Kidney epithelial cell (primary cell): Measurements from ENCODE around the gene ELAVL2. TPM values are rescaled to one million over a fixed set of nuclear protein-coding genes. Genes with fewer than 3 reads are reported as not detected.

Experiments
- DNase-seq: peaks from one replicate; pipeline ENCODE4 v3.0.0-alpha.2; 2010; ENCODE audit warnings: low read depth
- H3K27me3 ChIP-seq: 2 replicates; pipeline ENCODE4 v1.6.0; 2011; ENCODE audit warnings: low read length; ENCODE audit not compliant: control insufficient read depth, insufficient read depth
- H3K36me3 ChIP-seq: 2 replicates; pipeline ENCODE4 v1.5.1; 2011; ENCODE audit warnings: low read length; ENCODE audit not compliant: control insufficient read depth, insufficient read depth
- H3K4me3 ChIP-seq: 2 replicates; pipeline ENCODE4 v1.5.1; 2011; ENCODE audit warnings: low read depth, mild to moderate bottlenecking, control low read depth, low read length
- total RNA-seq: library from RNA; depleted of rRNA; stranded (reverse); fragments of >200 nt; gene quantifications from 2 replicates; pipeline ENCODE4 v1.2.3, GENCODE V29; 2015
- TF ChIP-seq, protein P1 (sequence below): IDR thresholded peaks from 2 replicates; pipeline ENCODE4 v1.5.1; 2011; ENCODE audit warnings: mild to moderate bottlenecking, moderate library complexity, low read length, control low read depth, inconsistent platforms; ENCODE audit not compliant: insufficient read depth, poor library complexity, severe bottlenecking

The ELAVL2 gene
- total RNA-seq, 1 donor from 2014 or later = 0.92 TPM

DNA sequence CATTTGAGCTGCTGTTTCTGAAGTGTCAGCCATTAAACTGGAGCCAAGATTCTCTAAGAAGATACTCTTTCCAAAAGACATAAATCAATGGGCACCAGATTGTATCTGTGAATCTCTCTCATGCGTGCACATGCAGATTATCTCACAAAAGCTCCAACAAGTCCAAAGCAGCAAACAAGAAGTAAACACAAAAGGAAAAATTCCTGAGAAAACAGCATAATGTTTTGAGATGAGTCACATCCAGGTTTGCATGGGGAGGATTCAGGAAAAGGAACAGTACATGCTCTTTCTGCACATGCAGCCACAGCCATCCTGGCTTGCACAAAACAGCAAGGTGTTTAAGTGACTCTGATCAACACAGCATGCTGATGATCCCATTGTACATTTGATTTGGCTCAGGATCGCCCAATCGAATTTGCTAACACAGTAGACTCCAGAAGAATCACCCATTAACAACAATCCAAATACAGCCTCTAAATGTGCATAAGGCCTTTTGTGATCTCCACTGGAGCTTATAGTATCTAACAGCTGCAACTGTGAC is 143.1 kb downstream of the ELAVL2 start:
- no peaks in the 10 kb centered on the region for H3K36me3 ChIP-seq
- TF ChIP-seq, protein P1, sequence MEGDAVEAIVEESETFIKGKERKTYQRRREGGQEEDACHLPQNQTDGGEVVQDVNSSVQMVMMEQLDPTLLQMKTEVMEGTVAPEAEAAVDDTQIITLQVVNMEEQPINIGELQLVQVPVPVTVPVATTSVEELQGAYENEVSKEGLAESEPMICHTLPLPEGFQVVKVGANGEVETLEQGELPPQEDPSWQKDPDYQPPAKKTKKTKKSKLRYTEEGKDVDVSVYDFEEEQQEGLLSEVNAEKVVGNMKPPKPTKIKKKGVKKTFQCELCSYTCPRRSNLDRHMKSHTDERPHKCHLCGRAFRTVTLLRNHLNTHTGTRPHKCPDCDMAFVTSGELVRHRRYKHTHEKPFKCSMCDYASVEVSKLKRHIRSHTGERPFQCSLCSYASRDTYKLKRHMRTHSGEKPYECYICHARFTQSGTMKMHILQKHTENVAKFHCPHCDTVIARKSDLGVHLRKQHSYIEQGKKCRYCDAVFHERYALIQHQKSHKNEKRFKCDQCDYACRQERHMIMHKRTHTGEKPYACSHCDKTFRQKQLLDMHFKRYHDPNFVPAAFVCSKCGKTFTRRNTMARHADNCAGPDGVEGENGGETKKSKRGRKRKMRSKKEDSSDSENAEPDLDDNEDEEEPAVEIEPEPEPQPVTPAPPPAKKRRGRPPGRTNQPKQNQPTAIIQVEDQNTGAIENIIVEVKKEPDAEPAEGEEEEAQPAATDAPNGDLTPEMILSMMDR = no peak
- peak; percentile 9 for DNase-seq
- H3K4me3 ChIP-seq = no peak overlapping the region
- H3K27me3 ChIP-seq = no peaks in the 10 kb centered on the region

GRCh38 chr9:23682352-23682751 is 143.7 kb downstream of the ELAVL2 start:
- no peak for DNase-seq
- no peak overlapping the region for H3K4me3 ChIP-seq
- TF ChIP-seq, protein P1 = no peak
- H3K36me3 ChIP-seq = no peaks in the 10 kb centered on the region
- no peaks in the 10 kb centered on the region for H3K27me3 ChIP-seq

DNA sequence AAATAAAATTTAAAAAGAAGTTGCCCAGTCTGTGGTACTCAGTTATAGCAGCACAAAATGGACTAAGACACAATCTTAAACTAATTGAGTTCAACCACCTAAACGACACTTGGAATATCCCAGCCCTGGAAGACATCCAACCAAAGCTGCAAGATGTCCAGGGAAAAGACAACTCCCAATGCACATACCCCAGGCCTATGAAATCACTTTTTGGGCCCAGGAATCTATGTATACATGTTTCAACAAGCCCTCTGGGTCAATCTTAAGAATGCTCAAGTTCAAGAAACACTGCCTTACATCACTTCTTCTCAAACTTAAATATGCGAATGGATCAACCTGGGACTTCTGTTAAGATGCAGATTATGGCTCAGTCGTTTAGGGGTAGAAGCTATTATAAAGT is 148.6 kb downstream of the ELAVL2 start:
- H3K27me3 ChIP-seq = no peaks in the 10 kb centered on the region
- H3K4me3 ChIP-seq = no peak overlapping the region
- DNase-seq = no peak
- TF ChIP-seq, protein P1 = no peak
- no peaks in the 10 kb centered on the region for H3K36me3 ChIP-seq

DNA sequence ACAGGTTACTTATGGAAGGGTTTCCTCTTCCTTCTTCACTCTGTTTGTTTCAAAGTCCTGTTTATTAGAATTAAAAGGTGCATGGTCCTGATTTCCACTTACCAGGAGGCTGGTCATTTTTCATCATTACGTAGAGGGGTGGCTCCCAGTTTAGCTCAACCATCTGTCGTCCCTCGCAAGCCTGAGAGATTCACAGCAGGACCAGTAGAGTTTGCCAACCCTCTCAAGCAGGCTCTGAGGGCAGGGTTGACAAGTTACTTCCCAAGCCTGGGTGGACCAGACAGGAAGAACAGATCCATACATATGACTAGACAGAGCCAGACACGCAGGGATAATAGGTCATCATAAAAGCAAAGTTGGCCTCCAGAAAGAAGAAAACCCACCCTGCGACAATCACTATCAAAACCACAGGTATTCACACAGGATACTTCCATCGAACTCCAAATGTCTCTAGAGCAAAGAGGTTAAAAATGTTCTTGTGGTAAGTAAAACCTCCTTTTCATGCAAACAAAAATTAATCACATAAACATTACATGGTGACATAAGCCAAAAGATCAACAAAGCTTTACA is 151.9 kb downstream of the ELAVL2 start:
- Histone ChIP-seq H3K27me3 (no peaks in the 10 kb centered on the region), H3K36me3 (no peaks in the 10 kb centered on the region), H3K4me3 (no peak overlapping the region)
- TF ChIP-seq, protein P1 = no peak
- no peak for DNase-seq

DNA sequence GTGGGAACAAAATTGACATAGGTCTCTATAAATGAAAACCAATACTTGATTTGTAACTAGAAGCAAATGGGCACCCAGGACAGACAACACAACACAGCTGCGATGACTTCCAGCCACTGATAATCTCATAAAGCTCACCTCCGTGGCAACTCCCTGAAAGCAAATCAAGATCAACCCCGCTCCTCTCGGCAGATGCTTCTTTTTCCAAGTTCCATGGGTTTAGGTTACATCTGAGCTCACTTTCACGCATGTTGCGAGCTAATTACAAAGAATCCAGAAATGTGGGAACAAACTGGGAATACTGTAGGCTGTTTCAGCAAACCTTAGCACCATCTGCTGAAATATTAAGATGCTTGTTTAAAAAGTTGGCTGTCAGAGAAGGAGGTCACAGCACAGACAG is 153.9 kb downstream of the ELAVL2 start:
- H3K27me3 ChIP-seq = no peaks in the 10 kb centered on the region
- H3K36me3 ChIP-seq = no peaks in the 10 kb centered on the region
- TF ChIP-seq, protein P1 = no peak
- no peak for DNase-seq
- H3K4me3 ChIP-seq = no peak overlapping the region

- H3K36me3 ChIP-seq = no peaks in the 10 kb centered on the region
- H3K27me3 ChIP-seq = no peaks in the 10 kb centered on the region
- H3K4me3 ChIP-seq = no peak overlapping the region
- TF ChIP-seq, protein P1 = no peak
- DNase-seq = no peak
These were observed 156.3 kb downstream of the ELAVL2 start for GRCh38 chr9:23669776-23670175.
